ENCODE measurements around the gene GRHL1. TPM values are rescaled to one million over a fixed set of nuclear protein-coding genes. Genes with fewer than 3 reads are reported as not detected.

Gene GRHL1
- total and polyA plus RNA-seq, 9 of the 15 experiments (the other 6 are each of a cell fraction or from before 2014, with no cell fraction given), result 1.7 to 6.1 (median 4.7) TPM

GRCh38 chr2:10030311-10030736 is 78.8 kb downstream of the GRHL1 start (continued):
- TF ChIP-seq CREB3 (tag; conservative IDR thresholded peaks at IDR 0.05; ENCODE audit: low read depth) (no peak), GTF2A2 (tag; IDR thresholded peaks at IDR 0.05) (no peak), CBFA2T2 (conservative IDR thresholded peaks at IDR 0.05) (peak; percentile 54; the same call in 1 of the 2 replicates), KDM1A (IDR thresholded peaks at IDR 0.05) (no peak; a peak in 1 of 4 replicates), SMARCA4 (IDR thresholded peaks at IDR 0.05) (peak; percentile 56), CC2D1A (IDR thresholded peaks at IDR 0.05) (no peak), CLOCK (CRISPR knock-in tag; IDR thresholded peaks at IDR 0.05; ENCODE audit: borderline replicate concordance) (no peak), SNRNP70 (optimal IDR thresholded peaks at IDR 0.05; ENCODE audit: low read depth, low read length) (no peak), MCM7 (IDR thresholded peaks at IDR 0.05) (no peak), ARID1B (IDR thresholded peaks at IDR 0.05) (peak; percentile 34), DPF2 (IDR thresholded peaks at IDR 0.05) (no peak), BRF1 (IDR thresholded peaks at IDR 0.05; ENCODE audit: borderline replicate concordance, extremely low read depth, insufficient read length) (no peak), JUNB (CRISPR knock-in tag; conservative IDR thresholded peaks at IDR 0.05) (no peak), E2F4 (CRISPR knock-in tag; IDR thresholded peaks at IDR 0.05; ENCODE audit: low read depth) (no peak), TRIM24 (IDR thresholded peaks at IDR 0.05) (no peak), CCAR2 (IDR thresholded peaks at IDR 0.05; ENCODE audit: low read depth, low read length) (no peak), ZBTB17 (CRISPR knock-in tag; IDR thresholded peaks at IDR 0.05) (no peak), SRSF7 (optimal IDR thresholded peaks at IDR 0.05; ENCODE audit: low read depth, low read length) (no peak), LEF1 (IDR thresholded peaks at IDR 0.05) (peak; percentile 36; the same call in 1 of the 2 replicates), SREBF1 (IDR thresholded peaks at IDR 0.05; ENCODE audit: borderline replicate concordance, low read depth, low read length) (no peak), ZNF277 (CRISPR knock-in tag; IDR thresholded peaks at IDR 0.05; ENCODE audit: borderline replicate concordance) (no peak), SMARCB1 (IDR thresholded peaks at IDR 0.05; ENCODE audit: insufficient read length, low read depth) (no peak), ZHX1 (conservative IDR thresholded peaks at IDR 0.05; ENCODE audit: low read length) (no peak)

Data from K562 (cell line).